Parathyroid adenoma (tissue), 2 donors: ENCODE measurements around the gene RABL3.

Experiments used
- H2AFZ ChIP-seq: fragments of 300-600 bp; sonication (generic); one replicate; pipeline ENCODE4 v1.7.0; 2017; ENCODE audit warnings: antibody characterized with exemption, mild to moderate bottlenecking
- H3K27ac ChIP-seq: fragments of 300-600 bp; sonication (generic); one replicate; pipeline ENCODE4 v1.7.0; 2017
- H3K27me3 ChIP-seq: fragments of 300-600 bp; sonication (generic); one replicate; pipeline ENCODE4 v1.7.0; 2017; ENCODE audit warnings: low read length; ENCODE audit not compliant: control insufficient read depth, insufficient read depth
- H3K36me3 ChIP-seq: fragments of 300-600 bp; sonication (generic); one replicate; pipeline ENCODE4 v1.7.0; 2017; ENCODE audit warnings: low read length; ENCODE audit not compliant: control insufficient read depth, insufficient read depth
- H3K4me1 ChIP-seq: fragments of 300-600 bp; sonication (generic); one replicate; pipeline ENCODE4 v1.7.0; 2017; ENCODE audit warnings: control low read depth
- H3K4me2 ChIP-seq: fragments of 300-600 bp; sonication (generic); one replicate; pipeline ENCODE4 v1.7.0; 2017; ENCODE audit warnings: low read length
- H3K4me3 ChIP-seq: fragments of 300-600 bp; sonication (generic); one replicate; pipeline ENCODE4 v1.7.0; 2017; ENCODE audit warnings: low read depth, low read length
- H3K79me2 ChIP-seq: fragments of 300-600 bp; sonication (generic); one replicate; pipeline ENCODE4 v1.7.0; 2017; ENCODE audit warnings: control low read depth
- H3K9ac ChIP-seq: fragments of 300-600 bp; sonication (generic); one replicate; pipeline ENCODE4 v1.7.0; 2017; ENCODE audit warnings: mild to moderate bottlenecking
- H3K9me3 ChIP-seq: fragments of 300-600 bp; sonication (generic); one replicate; pipeline ENCODE4 v1.7.0; 2017; ENCODE audit warnings: low read length; ENCODE audit not compliant: control insufficient read depth
- CTCF ChIP-seq: fragments of 300-600 bp; sonication (generic); IDR thresholded peaks from one replicate; pipeline ENCODE4 v1.7.0; 2017; ENCODE audit warnings: antibody characterized with exemption, mild to moderate bottlenecking
- donor health status: primary hyperparathyroidism.

RABL3 gene

GRCh38 chr3:120659285-120659684, 83.0 kb downstream of the RABL3 start:
- Histone ChIP-seq H3K4me1 (no peaks in the 10 kb centered on the region), H3K4me2 (no peak overlapping the region), H3K9me3 (no peaks in the 10 kb centered on the region), H3K4me3 (no peak overlapping the region), H3K36me3 (no peaks in the 10 kb centered on the region), H2AFZ (no peak overlapping the region), H3K79me2 (no peaks in the 10 kb centered on the region), H3K27me3 (no peaks in the 10 kb centered on the region), H3K27ac (no peak overlapping the region), H3K9ac (no peak overlapping the region)
- TF ChIP-seq CTCF, result no peak

- no peak for TF ChIP-seq CTCF
- Histone ChIP-seq H3K4me3 (no peak overlapping the region), H3K79me2 (no peaks in the 10 kb centered on the region), H3K9ac (no peak overlapping the region), H3K27ac (no peak overlapping the region), H3K4me2 (no peak overlapping the region), H3K27me3 (no peaks in the 10 kb centered on the region), H3K9me3 (no peaks in the 10 kb centered on the region), H2AFZ (no peak overlapping the region), H3K4me1 (no peaks in the 10 kb centered on the region), H3K36me3 (no peaks in the 10 kb centered on the region)
Observed at GRCh38 chr3:120652896-120653545, 89.3 kb downstream of the RABL3 start.

GRCh38 chr3:120652281-120652680, 90.0 kb downstream of the RABL3 start:
- H3K4me2 ChIP-seq, result no peak overlapping the region
- no peaks in the 10 kb centered on the region for H3K27me3 ChIP-seq
- H3K79me2 ChIP-seq, result no peaks in the 10 kb centered on the region
- no peak overlapping the region for H3K27ac ChIP-seq
- H3K4me3 ChIP-seq, result no peak overlapping the region
- H2AFZ ChIP-seq, result no peak overlapping the region
- H3K9me3 ChIP-seq, result no peaks in the 10 kb centered on the region
- no peaks in the 10 kb centered on the region for H3K36me3 ChIP-seq
- no peak overlapping the region for H3K9ac ChIP-seq
- no peaks in the 10 kb centered on the region for H3K4me1 ChIP-seq
- TF ChIP-seq CTCF, result no peak

GRCh38 chr3:120650311-120650710, 92.0 kb downstream of the RABL3 start:
- no peak overlapping the region for H2AFZ ChIP-seq
- H3K79me2 ChIP-seq, result no peaks in the 10 kb centered on the region
- no peak overlapping the region for H3K4me2 ChIP-seq
- H3K4me3 ChIP-seq, result no peak overlapping the region
- H3K27me3 ChIP-seq, result no peaks in the 10 kb centered on the region
- no peaks in the 10 kb centered on the region for H3K36me3 ChIP-seq
- H3K9me3 ChIP-seq, result no peaks in the 10 kb centered on the region
- H3K4me1 ChIP-seq, result no peaks in the 10 kb centered on the region
- TF ChIP-seq CTCF, result no peak
- H3K9ac ChIP-seq, result no peak overlapping the region
- H3K27ac ChIP-seq, result no peak overlapping the region

GRCh38 chr3:120649830-120650233, 92.5 kb downstream of the RABL3 start:
- Histone ChIP-seq H3K4me3 (no peak overlapping the region), H3K27ac (no peak overlapping the region), H3K79me2 (no peaks in the 10 kb centered on the region), H2AFZ (no peak overlapping the region), H3K36me3 (no peaks in the 10 kb centered on the region), H3K4me1 (no peaks in the 10 kb centered on the region), H3K9me3 (no peaks in the 10 kb centered on the region), H3K27me3 (no peaks in the 10 kb centered on the region), H3K4me2 (no peak overlapping the region), H3K9ac (no peak overlapping the region)
- TF ChIP-seq CTCF, result no peak
